GM18861 (cell line): Measurements from ENCODE around the gene SH3BP5L.
"Not testable (repeated sequence)": the region's sequence is repeated elsewhere in the genome, so short reads cannot be mapped to it uniquely, and the experiment has no call there.

Experiments
- ATAC-seq: cut with Tn5 transposase; IDR thresholded peaks from one replicate; pipeline ENCODE4 v1.9.1; 2021; ENCODE audit not compliant: unreplicated experiment

Gene SH3BP5L

GRCh38 chr1:248830718-248831017, 5.0 kb upstream of the SH3BP5L start:
- ATAC-seq = not testable (repeated sequence)

- no peak for ATAC-seq
These were observed 3.1 kb upstream of the SH3BP5L start for GRCh38 chr1:248828845-248829244.

GRCh38 chr1:248825573-248825908, 174 bp downstream of the SH3BP5L start:
- no peak for ATAC-seq

- ATAC-seq = no peak
These were observed 579 bp downstream of the SH3BP5L start for GRCh38 chr1:248825136-248825535.

- no peak for ATAC-seq
These were observed 1.0 kb downstream of the SH3BP5L start for GRCh38 chr1:248824701-248825100.

- ATAC-seq = no peak
These were observed 1.4 kb downstream of the SH3BP5L start for GRCh38 chr1:248824301-248824700.

GRCh38 chr1:248823517-248824001, 2.2 kb downstream of the SH3BP5L start:
- ATAC-seq = no peak

GRCh38 chr1:248822148-248823032, 3.3 kb downstream of the SH3BP5L start:
- no peak for ATAC-seq

- no peak for ATAC-seq
These were observed 4.1 kb downstream of the SH3BP5L start for GRCh38 chr1:248821641-248822040.

- ATAC-seq = no peak
These were observed 4.6 kb downstream of the SH3BP5L start for GRCh38 chr1:248821101-248821500.

GRCh38 chr1:248820041-248820585, 5.6 kb downstream of the SH3BP5L start:
- no peak for ATAC-seq

- ATAC-seq = no peak
These were observed 7.0 kb downstream of the SH3BP5L start for GRCh38 chr1:248818505-248819374.

GRCh38 chr1:248817065-248817464, 8.7 kb downstream of the SH3BP5L start:
- ATAC-seq = no peak

- ATAC-seq = no peak
These were observed 9.5 kb downstream of the SH3BP5L start for GRCh38 chr1:248816042-248816851.

- no peak for ATAC-seq
These were observed 10.2 kb downstream of the SH3BP5L start for GRCh38 chr1:248815407-248816034.

- ATAC-seq = no peak
These were observed 11.4 kb downstream of the SH3BP5L start for GRCh38 chr1:248814351-248814750.

GRCh38 chr1:248813546-248813945, 12.2 kb downstream of the SH3BP5L start:
- ATAC-seq = no peak

GRCh38 chr1:248812736-248813425, 12.8 kb downstream of the SH3BP5L start:
- no peak for ATAC-seq

- no peak for ATAC-seq
These were observed 13.9 kb downstream of the SH3BP5L start for GRCh38 chr1:248811514-248812490.
